Measurements from ENCODE around the gene MTM1. TPM values are rescaled to one million over a fixed set of nuclear protein-coding genes. Genes with fewer than 3 reads are reported as not detected.

MTM1 gene
- total and polyA plus RNA-seq, 9 of the 15 experiments (the other 6 are each of a cell fraction or from before 2014, with no cell fraction given), result 5.6 to 13.3 (median 9.5) TPM

- intact Hi-C loops (cut with micrococcal nuclease) (no loop called here), in situ Hi-C loops (cut with MboI) (no loop called here)
- H3K9ac ChIP-seq (ENCODE audit: insufficient read depth in 1 of 2, low read depth in 2 of 2, low read length in 2 of 2), result no peak overlapping the region
- ChIA-PET CTCF (ENCODE audit: low intra/inter-chr PET ratio) (no interaction called here), POLR2A (no interaction called here)
- WGBS (ENCODE audit: insufficient coverage, low coverage, missing lambda C conversion rate), result 29% methylated on average over 7 of the region's 7 CpGs
- no peaks in the 10 kb centered on the region for H3K79me2 ChIP-seq (ENCODE audit: control insufficient read depth, insufficient read depth, low read length)
- peaks cover 0 to 2% of the 10 kb centered on the region in 2 experiments; a peak in 2 of 5 replicates for H3K4me1 ChIP-seq (replicated peaks in 1 of 2; ENCODE audit: control insufficient read depth in 2 of 2, insufficient read depth in 2 of 2, low read length in 2 of 2)
- H3K36me3 ChIP-seq (ENCODE audit: control insufficient read depth, insufficient read depth, low read length), result peaks cover 8% of the 10 kb centered on the region
- no peaks in the 10 kb centered on the region for H3K27me3 ChIP-seq (ENCODE audit: control insufficient read depth in 2 of 2, insufficient read depth in 2 of 2, low read length in 2 of 2)
- H3K4me3 ChIP-seq, result no peak overlapping the region
- peak in 2 of 4 experiments; percentile 11 to 17 for DNase-seq (ENCODE audit: extremely low read depth in 1 of 4, low spot score in 3 of 4)
- no TSS peak for BruUV-seq (replicated peaks)
- peak; percentile 43; the same call in 2 of the 3 replicates for ATAC-seq
- no peak overlapping the region for H2AFZ ChIP-seq (ENCODE audit: low read depth, low read length)
- no peaks in the 10 kb centered on the region for H4K20me1 ChIP-seq (replicated peaks; ENCODE audit: control insufficient read depth, insufficient read depth, low read length)
- H3K9me3 ChIP-seq (replicated peaks; ENCODE audit: control insufficient read depth, insufficient read depth, low read depth, low read length), result no peaks in the 10 kb centered on the region
- H3K4me2 ChIP-seq (ENCODE audit: insufficient read depth, low read length), result no peak overlapping the region; the same call in 1 of the 2 replicates
- no peaks in the 10 kb centered on the region for H3K9me1 ChIP-seq (ENCODE audit: control insufficient read depth, insufficient read depth, low read length)
- peak overlapping the region; percentile 1; the same call in 1 of the 3 replicates for H3K27ac ChIP-seq (ENCODE audit: extremely low read depth, low read depth, low read length)
- no peak for FAIRE-seq
- TF ChIP-seq TBL1XR1 (IDR thresholded peaks at IDR 0.05; ENCODE audit: low read length in 2 of 2), result no peak
- TF ChIP-seq RFX5 (IDR thresholded peaks at IDR 0.05; ENCODE audit: low read depth, low read length), result peak; percentile 82
- peak; percentile 17; the same call in 1 of the 2 replicates for TF ChIP-seq PKNOX1 (IDR thresholded peaks at IDR 0.05)
- no peak for TF ChIP-seq ESRRA (IDR thresholded peaks at IDR 0.05; ENCODE audit: borderline replicate concordance, low read depth)
- 0 out of 2 replicates have a peak, but pooled peaks have one; percentile 6 for TF ChIP-seq CREM (IDR thresholded peaks at IDR 0.05; ENCODE audit: low read depth)
- TF ChIP-seq ZKSCAN1 (IDR thresholded peaks at IDR 0.05; ENCODE audit: low read depth, low read length), result no peak
- no peak for TF ChIP-seq CEBPG (CRISPR knock-in tag; IDR thresholded peaks at IDR 0.05)
- TF ChIP-seq CEBPG (tag; conservative IDR thresholded peaks at IDR 0.05 in 1 of 2, IDR thresholded peaks at IDR 0.05 in 1 of 2), result no peak
- TF ChIP-seq STAT5A (IDR thresholded peaks at IDR 0.05; ENCODE audit: borderline replicate concordance, low read length), result peak; percentile 67; the same call in 1 of the 2 replicates
- TF ChIP-seq E2F6 (IDR thresholded peaks at IDR 0.05; ENCODE audit: borderline replicate concordance in 1 of 2, extremely low read depth in 1 of 2, insufficient read depth in 1 of 2, insufficient read length in 1 of 2, low read depth in 1 of 2, low read length in 1 of 2, poor library complexity in 1 of 2, severe bottlenecking in 1 of 2), result no peak
- TF ChIP-seq ZBTB12 (CRISPR knock-in tag; IDR thresholded peaks at IDR 0.05), result no peak
- no peak for TF ChIP-seq HOXB6 (CRISPR knock-in tag; IDR thresholded peaks at IDR 0.05; ENCODE audit: borderline replicate concordance)
- no peak for TF ChIP-seq ZNF253 (CRISPR knock-in tag; conservative IDR thresholded peaks at IDR 0.05)
- TF ChIP-seq HINFP (tag; conservative IDR thresholded peaks at IDR 0.05; ENCODE audit: low read depth), result no peak
- no peak for TF ChIP-seq ZNF133 (CRISPR knock-in tag; IDR thresholded peaks at IDR 0.05)
- TF ChIP-seq MCM5 (IDR thresholded peaks at IDR 0.05; ENCODE audit: low read depth), result no peak
- peak in 1 of 2 experiments; percentile 14; a peak in 1 of 3 replicates for TF ChIP-seq CBX3 (IDR thresholded peaks at IDR 0.05; ENCODE audit: borderline replicate concordance in 1 of 2, low read length in 2 of 2)
- TF ChIP-seq ADNP (tag; IDR thresholded peaks at IDR 0.05), result no peak
Measured at GRCh38 chrX:150616179-150616862, 47.9 kb downstream of the MTM1 start.
